NCI-H345 treated with DMSO at 0.1 percent for 48 hours (cell line): ENCODE results near the gene ARHGAP11A.
"Not testable (repeated sequence)": the region's sequence is repeated elsewhere in the genome, so short reads cannot be mapped to it uniquely, and the experiment has no call there.

Experiments used
- DNase-seq: peaks from one replicate; lab custom pipeline; 2025; ENCODE audit not compliant: unreplicated experiment; lab: John Stamatoyannopoulos, UW

Gene ARHGAP11A

DNA sequence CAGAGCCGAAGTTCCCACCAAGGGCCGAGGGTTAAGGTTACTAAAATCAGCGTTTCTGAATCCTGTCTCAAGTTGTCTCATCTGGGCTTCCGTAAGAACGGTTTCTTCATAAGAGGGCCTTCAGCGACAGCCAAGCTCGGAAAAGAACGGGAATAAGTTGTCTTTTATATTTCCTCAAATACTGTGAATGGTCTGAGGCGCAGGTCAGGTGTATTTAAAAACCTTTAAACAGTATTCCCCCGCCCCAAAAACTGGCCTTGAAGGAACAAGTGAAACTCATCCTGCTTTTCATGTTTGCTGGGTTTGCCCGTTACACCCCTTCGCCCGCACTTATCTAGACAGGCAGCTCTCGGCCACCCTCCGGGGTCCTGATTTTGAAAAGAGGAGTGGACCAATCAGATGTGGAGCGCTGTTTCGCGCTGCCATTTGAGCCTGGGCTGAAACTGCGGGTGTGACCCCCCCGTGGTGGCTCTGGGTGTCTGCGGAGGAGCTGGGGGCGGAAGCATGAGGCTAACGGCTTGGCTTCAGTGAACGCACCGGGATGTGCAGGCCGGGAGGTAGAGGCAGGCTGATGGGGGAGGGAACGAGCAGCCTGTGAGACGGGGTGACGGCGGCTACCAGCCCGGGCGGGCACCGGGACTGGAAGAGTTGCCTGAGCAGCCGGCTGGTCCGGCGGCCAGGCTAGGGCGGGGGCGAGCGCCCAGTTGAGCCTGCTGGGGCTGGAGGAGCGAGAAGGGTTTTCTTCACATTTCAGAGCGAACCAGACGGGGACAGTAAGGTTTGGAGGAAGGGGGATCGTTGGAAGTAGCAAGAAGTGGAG lies at the start of gene ARHGAP11A:
ARHGAP11A (plus strand) TSS at position 454 of the 820 bp plus-strand sequence. CDS start 708 bp downstream, outside the sequence.
- DNase-seq, result not testable (repeated sequence)

- not testable (repeated sequence) for DNase-seq
These were observed 46.3 kb upstream of the ARHGAP11A start for GRCh38 chr15:32568988-32569387.

- not testable (repeated sequence) for DNase-seq
These were observed 36.8 kb upstream of the ARHGAP11A start for GRCh38 chr15:32578482-32578881.

DNA sequence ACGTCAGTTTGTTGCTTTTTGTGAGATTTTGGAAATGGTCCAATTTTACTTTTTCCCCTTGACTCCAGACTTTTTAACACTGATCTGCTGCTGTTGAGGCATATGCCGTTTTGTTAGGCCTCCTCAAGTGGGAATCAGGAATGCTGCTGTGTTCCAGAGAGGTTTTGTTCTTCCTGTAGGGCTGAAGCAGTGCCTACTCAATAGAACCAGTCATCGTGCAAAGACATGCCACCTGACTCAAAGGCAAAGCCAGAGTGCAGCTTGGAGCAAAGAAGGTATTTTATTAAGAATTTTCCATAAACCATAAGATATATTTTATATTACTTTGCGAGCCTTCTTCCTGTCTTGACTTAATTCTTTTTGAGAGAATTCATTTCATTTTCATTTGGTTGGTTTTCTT lies 29.5 kb upstream of the ARHGAP11A start:
- not testable (repeated sequence) for DNase-seq

DNA sequence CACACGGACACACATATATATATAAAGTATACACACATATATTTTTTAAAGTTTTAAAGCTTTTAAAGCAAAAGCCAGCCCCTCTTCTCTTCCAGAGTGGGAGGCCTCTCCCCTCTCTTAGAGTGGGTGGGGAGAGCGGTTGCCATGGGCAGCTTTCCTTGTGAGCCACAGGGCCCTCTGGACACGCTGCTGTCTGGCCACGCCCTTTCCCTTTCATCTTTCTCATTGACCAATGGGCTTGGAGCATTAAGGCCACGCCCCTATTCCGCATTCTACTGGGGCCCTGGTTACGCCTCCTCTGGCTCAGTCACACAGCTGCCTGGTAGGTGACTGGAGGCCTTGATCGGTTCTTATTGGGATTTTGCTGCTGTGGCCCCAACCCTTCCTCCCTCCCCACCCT lies 22.2 kb upstream of the ARHGAP11A start, which contains the start of gene GOLGA8N:
GOLGA8N (plus strand) TSS at position 306 of the 400 bp plus-strand sequence.
- not testable (repeated sequence) for DNase-seq

DNA sequence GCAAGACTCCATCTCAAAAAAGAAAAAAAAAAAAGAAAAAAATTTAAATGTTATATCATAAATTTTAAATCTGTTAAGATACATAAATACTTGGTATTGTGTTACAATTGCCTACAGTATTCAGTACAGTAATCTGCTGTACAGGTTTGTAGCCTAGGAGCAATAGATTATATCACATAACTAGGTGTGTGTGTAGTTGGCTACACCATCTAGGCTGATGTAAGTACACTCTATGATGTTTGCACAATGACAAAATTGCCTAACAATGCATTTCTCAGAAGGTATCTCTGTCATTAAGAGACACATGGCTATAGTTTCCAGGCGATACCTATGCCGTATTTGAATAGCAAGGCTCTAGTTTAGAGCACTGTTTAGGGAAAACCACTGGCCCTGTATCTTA lies 5.8 kb upstream of the ARHGAP11A start:
- DNase-seq, result not testable (repeated sequence)

DNA sequence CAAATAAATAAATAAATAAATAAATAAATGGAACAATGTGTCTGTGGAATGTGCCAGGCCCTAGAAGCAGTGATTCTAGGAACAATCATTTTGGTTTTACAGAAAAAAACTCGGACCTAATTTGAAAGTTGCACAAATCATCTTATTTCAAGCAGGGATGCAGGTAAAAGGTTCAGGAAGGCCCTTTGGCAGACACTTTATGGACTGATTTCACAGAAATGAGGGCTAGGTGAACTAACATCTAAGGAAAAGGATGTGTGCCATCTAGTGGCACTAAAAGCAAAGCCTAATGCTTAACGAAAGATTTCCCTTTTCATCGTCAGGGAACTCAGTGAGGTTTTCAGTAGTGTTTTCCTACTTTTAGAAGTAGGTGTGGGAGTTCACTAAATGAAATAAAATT lies 4.6 kb upstream of the ARHGAP11A start:
- not testable (repeated sequence) for DNase-seq

DNA sequence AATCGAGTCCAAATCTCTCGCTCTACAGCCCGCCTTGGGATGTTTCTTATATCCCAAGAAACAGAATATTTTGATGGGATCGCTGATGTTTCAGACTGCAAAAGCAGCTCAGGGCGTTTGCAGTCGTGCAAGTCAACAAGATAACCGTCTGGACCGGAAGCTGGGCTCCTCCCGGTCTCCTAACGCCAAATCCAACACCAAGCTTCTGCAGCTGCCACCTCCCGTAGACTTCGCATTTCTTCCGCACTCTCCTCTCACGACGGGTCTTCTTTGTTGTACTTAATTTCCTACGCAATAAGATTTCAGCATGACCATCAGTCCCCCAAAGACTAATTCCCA lies 623 bp upstream of the ARHGAP11A start:
- DNase-seq, result not testable (repeated sequence)

DNA sequence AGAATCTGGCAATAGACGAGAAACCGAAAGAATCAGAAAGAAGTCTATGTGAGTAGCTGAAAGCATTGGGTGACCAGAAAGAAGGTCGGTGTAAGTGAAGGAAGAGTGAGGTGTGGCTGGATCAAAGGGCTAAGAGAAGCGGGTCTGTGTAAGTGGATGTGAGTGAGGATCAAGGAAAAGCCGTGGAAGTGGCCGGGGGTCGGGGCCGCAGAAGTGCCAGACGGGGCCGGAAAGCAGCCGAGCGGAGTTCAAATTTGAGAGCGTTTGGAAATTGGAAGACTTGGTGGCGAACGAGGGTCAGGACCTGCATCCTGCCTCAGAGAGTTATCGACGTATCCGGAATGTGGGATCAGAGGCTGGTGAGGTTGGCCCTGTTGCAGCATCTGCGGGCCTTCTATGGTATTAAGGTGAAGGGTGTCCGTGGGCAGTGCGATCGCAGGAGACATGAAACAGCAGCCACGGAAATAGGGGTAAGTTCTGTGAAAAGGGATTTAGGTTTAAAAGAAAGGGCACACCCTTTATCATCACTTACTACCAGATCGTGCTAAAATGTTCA lies 645 bp downstream of the ARHGAP11A start:
- DNase-seq, result not testable (repeated sequence)

GRCh38 chr15:32636410-32636809 lies 21.1 kb downstream of the ARHGAP11A start:
- no peak for DNase-seq

DNA sequence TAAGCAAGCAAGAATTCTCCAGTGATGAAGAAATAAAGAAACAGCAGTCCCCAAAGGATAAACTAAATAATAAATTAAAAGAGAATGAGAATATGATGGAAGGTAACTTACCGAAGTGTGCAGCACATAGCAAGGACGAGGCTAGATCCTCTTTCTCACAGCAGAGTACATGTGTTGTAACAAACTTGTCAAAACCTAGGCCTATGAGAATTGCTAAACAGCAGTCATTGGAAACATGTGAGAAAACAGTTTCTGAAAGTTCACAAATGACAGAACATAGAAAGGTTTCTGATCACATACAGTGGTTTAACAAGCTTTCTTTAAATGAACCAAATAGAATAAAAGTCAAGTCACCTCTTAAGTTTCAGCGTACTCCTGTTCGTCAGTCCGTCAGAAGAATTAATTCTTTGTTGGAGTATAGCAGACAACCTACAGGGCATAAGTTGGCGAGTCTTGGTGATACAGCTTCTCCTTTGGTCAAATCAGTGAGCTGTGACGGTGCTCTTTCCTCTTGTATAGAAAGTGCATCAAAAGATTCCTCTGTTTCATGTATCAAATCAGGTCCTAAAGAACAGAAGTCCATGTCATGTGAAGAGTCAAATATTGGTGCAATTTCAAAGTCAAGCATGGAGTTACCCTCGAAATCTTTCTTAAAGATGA lies 21.7 kb downstream of the ARHGAP11A start:
- DNase-seq, result no peak

- DNase-seq, result no peak
These were observed 22.4 kb downstream of the ARHGAP11A start for GRCh38 chr15:32637704-32638103.

GRCh38 chr15:32641517-32642059 lies 26.3 kb downstream of the ARHGAP11A start, which contains the start of gene SCG5:
TSS of gene SCG5 (plus strand) at chr15:32641710. CDS start at chr15:32643593, 1,883 bp downstream.
- DNase-seq, result peak; percentile 83

DNA sequence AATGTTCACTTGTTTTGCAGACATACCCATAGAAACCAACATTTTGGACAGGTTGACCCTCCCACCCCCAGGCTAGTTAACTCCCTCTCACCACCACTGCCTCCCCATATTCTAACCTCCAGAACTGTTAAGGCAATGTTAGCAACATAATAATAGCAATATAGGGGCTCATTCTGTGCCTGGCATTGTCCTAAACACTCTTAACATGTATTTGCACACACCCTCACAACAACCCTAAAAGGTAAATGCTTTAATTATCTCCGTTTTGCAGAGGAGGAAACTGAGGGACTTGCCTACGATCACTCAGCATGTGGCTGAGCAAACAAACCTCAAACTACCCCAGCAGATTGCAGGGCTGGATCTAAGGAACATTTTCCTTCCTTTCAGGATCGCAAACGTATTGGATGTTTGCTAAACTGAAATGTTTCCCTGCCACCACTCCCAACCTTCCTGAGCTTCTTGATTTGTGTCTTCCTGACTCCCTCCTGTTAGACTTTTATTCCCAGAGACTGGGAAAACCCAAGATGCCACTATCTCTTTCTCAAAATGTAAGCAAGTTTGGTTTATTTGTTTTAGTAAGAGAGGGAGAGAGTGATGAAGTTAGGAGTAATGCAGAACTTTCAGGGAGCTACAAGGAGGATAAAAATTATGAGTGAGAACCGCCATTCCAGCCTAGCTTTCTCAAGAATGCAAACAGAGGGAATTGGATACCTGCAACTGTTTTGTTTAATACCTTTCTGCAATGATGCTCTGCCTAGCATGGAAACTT lies 27.5 kb downstream of the ARHGAP11A start:
- DNase-seq, result no peak

DNA sequence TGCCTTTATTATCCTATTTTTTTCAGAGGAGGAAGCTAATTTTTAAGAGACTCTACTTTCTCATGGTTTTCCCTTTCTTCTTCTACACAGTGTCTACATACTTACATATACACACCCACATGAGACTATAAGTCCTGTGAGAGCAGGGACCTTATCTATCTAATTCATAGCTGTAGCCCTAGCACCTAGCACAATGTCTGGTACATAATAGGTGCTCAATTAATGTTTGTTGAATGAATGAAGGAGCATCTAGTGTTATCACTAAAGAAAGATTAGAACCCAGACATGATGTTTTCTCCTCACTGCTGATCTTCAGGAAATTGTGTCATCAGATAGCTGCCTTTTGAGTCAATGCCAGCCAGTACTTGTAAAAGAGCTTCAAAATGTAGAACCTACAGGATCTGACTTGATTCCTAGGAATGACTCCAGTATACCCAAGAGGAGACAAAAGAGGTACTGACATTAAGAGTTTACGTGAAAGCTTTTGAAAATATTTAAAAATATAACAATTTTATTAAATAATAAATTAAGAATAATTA lies 28.7 kb downstream of the ARHGAP11A start:
- no peak for DNase-seq

GRCh38 chr15:32646291-32646690 lies 31.0 kb downstream of the ARHGAP11A start:
- DNase-seq, result peak; percentile 24

- no peak for DNase-seq
These were observed 34.0 kb downstream of the ARHGAP11A start for GRCh38 chr15:32649342-32649741.

DNA sequence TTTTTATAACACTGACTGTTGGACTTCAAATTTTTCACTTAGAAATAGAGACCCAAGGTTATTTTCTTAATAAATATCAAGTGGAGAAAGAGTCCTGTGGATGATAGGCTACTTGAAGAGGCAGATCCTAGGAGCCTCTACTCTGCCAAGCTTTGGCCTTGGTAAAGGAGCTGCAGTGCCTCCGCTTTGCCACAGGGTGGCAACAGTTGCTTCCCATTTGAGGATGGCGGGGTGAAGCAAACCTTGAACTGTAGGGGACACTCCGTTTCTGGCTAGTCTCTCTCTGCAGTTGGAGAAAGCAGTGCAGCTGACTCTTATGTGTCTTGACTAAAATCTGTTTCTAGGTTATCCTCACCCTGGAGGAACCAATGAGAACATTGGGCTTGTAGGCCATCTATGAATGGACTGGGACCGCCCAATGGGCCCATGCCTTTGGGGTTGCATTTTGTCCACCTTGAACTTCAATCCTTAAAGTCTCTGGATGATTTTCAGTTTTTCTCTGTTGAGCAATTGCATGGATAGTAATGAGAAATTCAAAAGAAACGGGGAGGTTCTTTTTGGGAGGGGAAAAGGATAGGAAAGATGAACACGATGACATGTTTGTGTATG lies 36.0 kb downstream of the ARHGAP11A start:
- no peak for DNase-seq

GRCh38 chr15:32652178-32652577 lies 36.9 kb downstream of the ARHGAP11A start:
- DNase-seq, result no peak

- no peak for DNase-seq
These were observed 40.8 kb downstream of the ARHGAP11A start for GRCh38 chr15:32656091-32656490.
